T-helper 22 cell (primary cell): ENCODE results near the gene DIP2A.
A peak's percentile ranks its signal among the peaks of the same experiment; 100 is the strongest.

Experiments used
- DNase-seq: peaks from one replicate; pipeline ENCODE4 v3.0.0-alpha.2; 2020; ENCODE audit warnings: low read depth

Gene DIP2A, protein sequence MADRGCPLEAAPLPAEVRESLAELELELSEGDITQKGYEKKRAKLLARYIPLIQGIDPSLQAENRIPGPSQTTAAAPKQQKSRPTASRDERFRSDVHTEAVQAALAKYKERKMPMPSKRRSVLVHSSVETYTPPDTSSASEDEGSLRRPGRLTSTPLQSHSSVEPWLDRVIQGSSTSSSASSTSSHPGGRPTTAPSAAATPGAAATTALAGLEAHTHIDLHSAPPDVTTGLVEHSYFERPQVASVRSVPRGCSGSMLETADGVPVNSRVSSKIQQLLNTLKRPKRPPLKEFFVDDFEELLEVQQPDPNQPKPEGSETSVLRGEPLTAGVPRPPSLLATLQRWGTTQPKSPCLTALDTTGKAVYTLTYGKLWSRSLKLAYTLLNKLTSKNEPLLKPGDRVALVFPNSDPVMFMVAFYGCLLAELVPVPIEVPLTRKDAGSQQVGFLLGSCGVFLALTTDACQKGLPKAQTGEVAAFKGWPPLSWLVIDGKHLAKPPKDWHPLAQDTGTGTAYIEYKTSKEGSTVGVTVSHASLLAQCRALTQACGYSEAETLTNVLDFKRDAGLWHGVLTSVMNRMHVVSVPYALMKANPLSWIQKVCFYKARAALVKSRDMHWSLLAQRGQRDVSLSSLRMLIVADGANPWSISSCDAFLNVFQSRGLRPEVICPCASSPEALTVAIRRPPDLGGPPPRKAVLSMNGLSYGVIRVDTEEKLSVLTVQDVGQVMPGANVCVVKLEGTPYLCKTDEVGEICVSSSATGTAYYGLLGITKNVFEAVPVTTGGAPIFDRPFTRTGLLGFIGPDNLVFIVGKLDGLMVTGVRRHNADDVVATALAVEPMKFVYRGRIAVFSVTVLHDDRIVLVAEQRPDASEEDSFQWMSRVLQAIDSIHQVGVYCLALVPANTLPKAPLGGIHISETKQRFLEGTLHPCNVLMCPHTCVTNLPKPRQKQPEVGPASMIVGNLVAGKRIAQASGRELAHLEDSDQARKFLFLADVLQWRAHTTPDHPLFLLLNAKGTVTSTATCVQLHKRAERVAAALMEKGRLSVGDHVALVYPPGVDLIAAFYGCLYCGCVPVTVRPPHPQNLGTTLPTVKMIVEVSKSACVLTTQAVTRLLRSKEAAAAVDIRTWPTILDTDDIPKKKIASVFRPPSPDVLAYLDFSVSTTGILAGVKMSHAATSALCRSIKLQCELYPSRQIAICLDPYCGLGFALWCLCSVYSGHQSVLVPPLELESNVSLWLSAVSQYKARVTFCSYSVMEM (N-terminal part only)

DNA sequence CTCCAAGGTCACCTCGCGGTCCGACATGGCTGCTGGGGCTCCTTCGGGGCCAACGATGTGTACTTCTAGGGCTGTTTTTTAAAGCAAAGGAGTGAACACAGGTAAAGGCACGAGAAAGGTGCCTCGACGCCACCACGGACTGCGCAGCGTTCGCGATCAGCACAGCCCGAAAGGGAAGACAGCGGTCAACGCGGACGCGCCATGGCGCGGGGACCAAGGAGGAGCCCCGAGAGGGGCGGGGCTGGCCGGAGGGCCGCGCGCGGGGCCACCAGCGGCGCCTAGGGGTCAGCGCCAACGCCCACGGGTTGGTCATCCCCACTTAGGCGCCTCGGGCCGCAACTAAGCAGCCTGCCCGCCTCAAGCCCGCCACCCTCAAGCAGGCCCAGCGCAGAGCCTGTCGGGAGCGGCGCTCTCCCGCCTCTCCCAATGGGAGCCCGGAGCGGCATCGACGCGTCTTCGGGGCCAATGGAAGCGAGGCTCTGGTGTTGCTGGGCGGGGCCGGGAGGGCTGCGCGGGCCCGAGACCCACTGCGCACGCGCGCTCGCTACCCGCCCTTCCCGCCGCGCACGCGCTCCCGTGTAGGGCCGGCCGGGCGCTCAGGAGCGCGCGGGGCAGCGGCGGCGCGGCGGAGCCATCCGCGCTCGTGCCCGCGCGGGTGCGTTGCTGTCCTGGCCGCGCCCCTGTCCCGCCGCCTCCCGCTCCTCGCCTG is at the start of gene DIP2A:
DIP2A (plus strand) TSS at position 577 of the 709 bp plus-strand sequence. CDS start 241 bp downstream, outside the sequence.
- DNase-seq: peak; percentile 90

DNA sequence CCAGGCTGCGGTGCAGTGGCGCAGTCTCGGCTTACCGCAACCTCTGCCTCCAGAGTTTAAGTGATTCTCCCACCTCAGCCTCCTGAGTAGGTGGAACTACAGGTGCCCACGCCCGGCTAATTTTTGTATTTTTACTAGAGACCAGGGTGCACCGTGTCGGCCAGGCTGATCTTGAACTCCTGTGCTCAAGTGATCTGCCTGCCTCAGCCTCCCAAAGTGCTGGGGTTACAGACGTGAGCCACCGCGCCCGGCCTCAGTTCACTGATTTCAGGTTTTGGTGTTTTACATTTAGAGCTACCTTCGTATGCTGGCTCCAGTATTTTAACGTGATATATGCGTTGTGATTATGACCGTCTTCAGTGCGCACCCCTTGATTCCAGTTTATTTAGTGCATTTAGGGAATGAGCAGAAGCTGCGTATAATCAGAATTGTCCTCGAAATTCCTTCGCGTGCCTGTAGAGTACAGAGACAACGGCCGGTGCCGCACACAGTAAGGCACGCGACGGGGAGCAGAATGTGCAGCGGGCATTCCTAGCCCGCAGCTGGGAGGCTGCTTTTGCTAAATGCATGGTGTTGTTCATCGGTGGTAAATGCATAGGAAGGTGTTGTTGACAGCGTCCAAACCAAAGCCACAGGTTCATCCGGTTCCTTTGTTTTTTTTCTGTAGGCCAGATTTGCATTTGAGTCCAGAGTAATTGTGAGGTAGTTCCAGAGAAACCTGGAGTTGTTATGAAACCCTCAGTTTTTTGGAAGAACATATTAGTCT is 48.9 kb upstream of the DIP2A start:
- DNase-seq: no peak

DNA sequence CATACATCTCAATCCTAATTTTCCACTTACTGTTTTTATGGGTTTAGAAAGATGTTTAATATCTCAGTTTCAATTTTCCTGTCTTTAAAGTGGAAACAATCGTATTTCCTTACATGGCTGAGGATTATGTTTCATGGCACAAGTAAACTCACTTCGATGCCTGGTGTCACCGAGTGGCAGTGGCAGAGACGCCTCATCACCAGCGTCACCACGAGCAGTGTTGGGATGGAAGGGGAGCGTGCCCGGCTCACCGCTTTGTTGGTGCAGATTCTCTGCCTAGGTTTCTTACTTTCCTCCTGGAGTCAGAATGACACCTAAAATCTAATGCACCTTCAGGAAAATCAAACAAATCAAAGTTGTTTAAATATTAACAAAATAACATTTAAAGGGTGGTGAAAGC is 48.2 kb upstream of the DIP2A start:
- DNase-seq: no peak

DNA sequence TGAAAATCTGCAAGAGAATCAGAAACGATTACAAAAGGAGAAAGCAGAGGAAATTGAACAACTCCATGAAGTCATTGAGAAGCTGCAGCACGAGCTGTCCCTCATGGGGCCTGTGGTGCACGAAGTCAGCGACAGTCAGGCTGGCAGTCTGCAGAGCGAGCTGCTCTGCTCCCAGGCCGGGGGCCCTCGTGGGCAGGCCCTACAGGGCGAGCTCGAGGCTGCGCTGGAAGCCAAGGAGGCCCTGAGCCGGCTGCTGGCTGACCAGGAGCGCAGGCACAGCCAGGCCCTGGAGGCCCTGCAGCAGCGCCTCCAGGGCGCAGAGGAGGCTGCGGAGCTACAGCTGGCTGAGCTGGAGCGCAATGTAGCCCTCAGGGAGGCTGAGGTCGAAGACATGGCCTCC is 47.5 kb upstream of the DIP2A start:
- no peak for DNase-seq

DNA sequence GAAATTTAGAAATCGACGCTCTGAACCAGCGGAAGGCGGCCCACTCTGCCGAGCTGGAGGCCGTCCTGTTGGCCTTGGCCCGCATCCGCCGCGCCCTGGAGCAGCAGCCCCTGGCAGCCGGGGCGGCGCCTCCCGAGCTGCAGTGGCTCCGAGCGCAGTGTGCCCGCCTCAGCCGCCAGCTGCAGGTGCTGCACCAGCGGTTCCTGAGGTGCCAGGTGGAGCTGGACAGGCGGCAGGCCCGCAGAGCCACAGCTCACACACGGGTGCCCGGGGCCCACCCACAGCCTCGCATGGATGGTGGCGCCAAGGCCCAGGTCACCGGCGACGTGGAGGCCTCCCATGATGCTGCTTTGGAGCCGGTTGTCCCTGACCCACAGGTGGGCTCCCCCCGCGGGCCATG is 47.0 kb upstream of the DIP2A start:
- DNase-seq: no peak

DNA sequence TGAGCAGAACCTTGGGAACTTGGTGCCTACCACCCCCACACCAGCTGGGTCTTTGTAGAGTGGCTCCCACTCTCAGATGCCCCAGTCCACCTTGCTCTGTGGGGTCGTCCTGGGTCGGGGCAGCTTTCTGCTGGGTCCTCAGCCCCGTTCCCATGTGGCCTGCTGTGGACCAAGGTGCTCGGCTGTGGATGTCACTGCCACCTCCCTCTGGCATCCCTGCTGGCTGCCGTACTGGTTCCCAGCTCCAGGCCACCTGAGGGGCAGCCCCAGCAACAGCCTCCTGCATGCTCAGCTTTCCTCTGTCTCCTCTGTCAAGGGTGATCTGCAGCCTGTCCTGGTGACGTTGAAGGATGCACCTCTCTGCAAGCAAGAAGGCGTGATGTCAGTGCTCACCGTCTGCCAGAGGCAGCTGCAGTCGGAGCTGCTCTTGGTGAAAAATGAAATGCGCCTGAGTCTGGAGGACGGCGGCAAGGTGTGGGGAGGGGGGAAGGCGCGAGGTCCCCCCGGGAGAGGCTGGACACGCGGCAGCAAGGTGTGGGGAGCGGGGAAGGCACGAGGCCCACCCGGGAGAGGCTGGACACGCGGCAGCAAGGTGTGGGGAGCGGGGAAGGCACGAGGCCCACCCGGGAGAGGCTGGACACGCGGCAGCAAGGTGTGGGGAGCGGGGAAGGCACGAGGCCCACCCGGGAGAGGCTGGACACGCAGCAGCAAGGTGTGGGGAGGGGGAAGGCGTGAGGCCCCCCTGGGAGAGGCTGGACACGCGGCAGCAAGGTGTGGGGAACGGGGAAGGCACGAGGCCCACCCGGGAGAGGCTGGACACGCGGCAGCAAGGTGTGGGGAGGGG is 45.9 kb upstream of the DIP2A start:
- DNase-seq: no peak

DNA sequence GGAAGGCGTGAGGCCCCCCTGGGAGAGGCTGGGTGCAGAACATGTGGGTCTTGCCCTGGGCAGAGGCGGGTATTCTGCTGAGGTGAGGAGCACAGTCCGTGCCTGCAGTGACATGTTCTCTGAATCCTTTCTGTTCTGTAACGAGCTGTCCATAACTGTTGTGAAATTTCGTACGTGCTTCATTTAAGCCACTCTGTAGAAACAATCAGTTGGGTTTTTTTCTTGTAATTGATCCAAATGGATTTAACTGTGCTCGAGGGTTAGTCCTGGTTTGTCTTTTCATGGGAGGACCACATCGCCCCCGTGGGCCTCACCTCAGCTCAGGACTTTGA is 45.4 kb upstream of the DIP2A start:
- DNase-seq: no peak

DNA sequence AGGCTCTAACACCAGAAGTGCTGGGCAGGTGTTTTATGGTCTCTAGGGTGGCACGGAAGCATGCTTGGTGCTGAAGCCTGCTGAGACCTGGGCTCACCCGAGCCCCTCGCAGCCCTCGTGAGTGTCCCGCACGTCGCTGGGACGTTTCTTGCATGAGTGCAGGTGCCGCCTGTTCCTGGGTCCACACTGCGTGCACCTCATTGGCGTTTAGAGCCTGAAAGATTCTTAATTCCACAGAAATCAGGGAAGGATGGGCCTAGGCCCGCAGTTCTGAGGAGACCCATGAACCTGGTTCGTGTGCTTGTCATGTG is 43.8 kb upstream of the DIP2A start:
- no peak for DNase-seq

DNA sequence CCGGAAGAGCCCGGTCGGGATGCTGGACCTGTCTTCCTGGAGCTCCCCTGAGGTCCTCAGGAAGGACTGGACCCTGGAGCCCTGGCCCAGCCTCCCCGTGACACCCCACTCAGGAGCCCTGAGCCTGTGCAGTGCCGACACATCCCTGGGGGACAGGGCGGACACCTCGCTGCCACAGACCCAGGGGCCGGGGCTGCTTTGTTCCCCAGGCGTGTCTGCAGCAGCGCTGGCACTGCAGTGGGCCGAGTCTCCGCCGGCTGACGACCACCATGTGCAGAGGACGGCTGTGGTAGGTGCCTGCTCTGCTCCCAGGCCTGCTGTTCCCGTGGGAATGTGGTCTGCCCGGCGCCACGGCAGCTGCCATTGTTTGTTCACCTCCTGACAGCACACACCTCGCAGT is 42.1 kb upstream of the DIP2A start:
- no peak for DNase-seq

DNA sequence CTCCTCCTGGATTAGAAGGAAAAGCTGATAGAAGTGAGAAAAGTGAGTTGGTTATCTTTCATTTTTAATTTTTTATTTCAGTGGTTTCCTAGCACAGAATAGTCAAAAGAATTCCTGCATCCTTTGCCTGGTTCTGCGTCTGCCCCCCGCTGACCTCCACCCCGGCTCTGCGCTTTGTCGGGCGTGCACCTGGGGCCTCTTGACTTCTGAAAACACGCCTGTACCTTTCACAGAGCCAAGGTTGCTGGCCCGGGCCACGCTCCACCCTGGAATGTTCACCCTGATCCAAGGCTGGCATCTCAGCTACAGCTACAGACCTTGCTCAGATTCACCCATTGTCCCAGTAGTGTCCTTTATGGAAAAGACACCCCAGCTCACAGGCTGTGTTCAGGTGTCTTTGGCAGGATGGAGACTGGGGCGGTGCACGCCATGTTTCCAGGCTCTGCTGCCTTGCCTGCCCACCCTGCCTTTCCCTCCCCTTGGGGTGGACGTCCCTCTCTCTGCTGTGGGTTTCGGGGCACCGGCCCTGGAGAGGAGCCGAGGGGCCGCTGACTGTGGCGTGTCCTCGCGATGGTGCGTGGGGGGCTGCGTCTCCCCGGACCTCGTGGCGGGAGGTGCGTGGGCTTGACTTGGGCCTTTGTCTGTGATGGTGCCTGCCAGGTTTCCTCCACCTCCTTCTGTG is 40.3 kb upstream of the DIP2A start:
- DNase-seq: no peak

DNA sequence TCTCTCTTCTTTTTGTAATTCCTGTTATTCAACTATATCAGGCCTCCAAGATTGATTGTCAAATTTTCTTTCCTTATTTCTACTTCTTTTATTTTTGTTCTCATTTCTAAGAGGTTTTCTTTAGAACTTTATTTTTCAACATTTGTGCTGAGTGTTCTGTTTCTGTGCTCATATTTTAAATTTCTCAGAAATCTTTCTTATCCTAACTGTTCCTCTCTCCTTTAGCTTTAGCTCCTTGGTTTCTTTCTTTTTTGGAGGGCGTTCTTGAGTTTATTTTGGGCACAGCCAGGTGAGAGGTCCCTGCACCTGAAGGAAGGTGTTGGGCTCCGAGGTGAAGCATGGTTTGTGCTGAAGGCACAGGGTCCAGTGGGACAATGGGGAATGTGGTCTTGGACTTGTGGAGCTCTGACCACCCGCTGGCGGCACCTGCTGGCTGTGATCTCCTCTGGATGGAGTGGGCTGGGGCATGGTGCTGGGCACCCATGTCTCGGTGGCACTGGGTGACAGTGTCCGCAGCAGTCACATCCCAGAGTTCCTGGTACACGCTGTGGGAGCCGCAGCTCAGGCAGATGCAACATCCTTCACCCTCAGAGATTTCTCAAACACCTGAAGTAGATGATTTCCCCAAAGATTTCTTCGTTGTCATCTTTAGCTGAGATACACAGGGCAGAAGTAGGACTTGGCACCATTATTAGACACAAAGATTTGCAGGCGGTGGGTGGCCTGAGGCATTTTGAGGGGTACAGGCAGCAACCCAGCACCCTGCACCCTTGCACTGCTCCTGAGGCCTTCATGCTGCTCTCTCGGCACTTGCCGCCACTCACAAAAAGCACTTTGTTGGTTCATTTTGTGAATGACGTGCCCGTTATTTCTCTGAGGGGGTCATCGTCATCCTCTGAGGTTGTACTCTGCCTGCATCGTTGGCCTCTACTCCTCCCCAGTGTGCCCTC is 38.2 kb upstream of the DIP2A start:
- DNase-seq: no peak

DNA sequence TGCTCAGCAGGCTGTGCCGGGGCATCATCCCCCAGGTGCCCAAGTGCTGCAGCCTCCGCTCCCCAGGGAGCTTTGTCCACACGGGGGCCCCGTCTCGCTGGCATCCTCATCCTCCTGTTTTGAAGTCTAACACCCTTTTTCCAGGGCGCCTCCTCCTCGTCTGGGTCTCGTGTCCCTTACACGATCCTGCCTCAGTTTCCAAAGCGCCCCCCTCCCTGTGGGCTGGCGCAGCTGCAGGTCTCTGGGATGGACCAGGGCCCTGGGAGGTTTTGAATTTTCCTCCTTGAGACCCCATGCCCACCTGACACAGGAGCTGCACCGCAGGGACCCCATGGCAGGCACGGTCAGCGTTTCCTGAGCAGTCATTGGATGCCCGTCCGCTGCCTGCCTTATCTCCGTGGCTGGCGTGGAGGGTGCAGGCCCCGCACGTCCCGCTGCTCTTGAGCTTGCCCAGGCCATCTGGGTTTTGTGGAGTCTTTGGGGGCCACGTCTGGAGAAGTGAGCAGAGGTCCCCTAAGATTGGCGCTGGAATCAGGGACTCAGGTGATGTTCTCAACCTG is 37.4 kb upstream of the DIP2A start:
- DNase-seq: no peak

DNA sequence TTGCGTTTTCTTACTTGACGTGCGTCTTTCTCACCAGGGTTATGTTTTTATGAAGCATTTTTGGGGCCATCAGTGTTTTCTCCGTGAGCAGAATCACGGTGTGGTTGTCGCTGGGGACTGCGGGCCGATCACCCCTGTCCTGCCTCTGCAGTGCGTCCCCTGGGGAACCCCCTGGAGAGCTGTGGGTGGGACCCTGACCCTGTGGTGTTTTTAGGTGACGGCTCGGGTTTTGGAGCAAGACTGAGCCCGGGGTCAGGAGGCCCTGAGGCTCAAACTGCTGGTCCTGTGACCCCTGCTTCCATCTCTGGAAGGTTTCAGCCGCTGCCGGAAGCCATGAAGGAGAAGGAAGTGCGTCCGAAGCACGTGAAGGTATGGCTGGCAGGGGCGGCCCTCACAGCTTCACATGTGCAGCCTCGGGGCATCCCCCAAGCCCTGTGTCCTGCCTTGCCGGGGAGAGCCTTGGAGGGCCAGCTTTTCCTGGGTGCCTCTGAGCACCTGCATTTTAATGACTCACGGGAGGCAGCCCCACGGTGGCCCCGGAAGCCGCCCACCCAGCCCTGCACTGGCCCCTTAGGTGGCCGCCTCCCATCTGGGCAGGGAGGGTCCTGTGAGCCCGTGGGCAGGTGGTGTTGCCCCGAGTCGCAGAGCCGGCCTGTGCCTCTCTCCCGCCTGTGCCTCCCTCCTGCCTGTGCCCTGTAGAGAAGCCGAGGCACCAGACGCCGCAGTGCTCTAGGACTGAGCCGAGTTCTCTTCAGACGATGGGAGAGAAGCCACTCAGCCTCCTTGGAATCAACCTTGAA is 36.7 kb upstream of the DIP2A start:
- no peak for DNase-seq

DNA sequence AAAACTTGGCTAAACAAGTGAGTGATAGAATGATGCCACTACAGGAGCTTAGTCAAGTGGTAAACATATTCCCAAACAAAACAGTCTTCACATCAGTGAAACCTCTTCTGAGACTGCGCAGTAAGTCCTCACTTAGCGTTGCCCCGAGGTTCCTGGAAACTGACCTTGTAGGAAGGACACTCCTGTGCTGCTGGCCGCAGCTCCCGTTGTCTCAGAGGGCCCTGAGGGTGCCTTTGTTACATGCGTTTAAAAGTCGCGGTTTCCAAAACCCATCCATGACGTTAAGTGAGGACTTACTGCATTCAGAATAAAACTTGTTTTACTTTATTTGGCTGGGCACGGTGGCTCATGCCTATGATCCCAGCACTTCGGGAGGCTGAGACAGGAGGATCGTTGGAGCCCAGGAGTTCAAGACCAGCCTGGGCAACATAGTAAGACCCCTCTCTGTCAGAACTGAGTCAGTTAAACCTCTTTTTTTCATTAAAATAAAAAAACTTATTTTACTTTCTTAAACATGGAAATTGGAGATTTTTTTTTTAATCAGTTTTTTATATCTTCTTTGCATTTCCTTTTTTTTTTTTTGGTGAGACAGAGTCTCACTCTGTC is 36.0 kb upstream of the DIP2A start:
- no peak for DNase-seq

DNA sequence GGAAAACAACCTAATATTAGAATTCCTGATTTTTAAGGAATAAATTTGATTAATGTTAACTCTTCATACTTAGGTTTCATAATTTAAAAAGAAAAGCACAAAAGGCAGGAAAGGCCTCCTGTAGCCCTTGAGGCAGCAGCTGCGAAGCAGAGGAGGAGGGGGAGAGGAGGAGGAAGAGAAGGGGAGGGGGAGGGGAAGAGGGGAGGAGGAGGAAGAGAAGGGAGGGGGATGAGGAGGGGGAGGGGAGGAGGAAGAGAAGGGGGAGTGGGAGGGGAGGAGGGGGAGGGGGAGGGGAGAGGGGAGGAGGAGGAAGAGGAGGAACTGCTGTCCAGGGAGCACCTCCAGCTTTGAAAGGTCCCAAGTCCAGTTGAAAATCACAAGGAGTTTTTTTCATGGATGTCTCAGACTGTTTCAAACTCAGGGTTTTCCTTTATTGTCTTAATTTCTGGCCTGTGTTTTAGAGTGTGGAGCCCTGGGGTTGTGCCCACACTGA is 35.1 kb upstream of the DIP2A start:
- DNase-seq: no peak

DNA sequence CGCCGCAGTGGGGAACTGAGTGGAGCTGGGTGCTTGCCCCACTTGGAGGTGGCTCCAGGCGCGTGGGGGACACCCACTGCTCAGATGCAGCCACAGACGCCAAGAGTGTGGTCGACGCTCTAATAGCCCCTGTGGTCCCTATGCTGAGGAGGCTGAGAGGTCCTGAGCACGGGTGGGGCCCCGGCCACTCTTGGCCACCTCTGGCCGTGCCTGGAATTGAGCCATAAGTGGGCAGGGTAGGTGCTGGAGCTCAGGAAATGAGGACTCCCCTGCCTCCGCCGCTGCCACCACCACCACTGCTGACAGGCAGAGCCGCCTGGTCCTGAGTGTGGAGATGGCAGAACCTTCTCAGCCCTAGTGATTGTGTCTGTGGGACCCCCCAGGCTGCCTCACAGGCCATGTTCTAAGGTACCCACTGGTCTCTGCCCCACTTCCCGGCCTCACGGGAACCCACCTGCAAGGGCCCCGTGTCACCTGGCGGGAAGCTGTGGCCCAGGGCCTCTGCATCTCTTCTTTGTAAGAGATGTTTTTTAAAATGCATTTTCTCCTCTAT is 34.6 kb upstream of the DIP2A start:
- DNase-seq: no peak

DNA sequence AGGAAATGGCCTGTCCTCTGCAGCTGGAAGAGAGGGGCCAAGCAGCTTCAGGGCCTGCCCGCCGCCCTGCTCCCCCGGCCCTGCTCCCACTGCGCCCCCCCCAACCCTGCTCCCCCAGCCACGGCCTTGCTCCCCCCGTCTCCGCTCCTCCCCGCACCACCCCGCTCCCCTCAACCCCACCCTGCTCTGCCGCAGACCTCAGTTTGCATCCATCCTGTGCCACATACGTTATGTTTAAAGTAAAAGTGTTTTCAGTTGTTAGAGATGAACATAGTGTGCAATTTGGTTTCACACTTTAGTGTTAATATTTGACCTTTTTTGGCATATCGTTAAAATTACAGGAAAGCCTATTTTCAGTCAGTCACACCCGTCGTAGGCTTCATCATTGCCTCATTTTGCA is 34.1 kb upstream of the DIP2A start:
- no peak for DNase-seq
